Activated CD4-positive, alpha-beta T cell treated with anti-CD3 and anti-CD28 coated beads, Interleukin-2, amount 50 U/mL, for 24 hours (primary cell): ENCODE measurements around the gene TRIM28.

ENCODE experiments used
- DNase-seq, 2 donors: peaks; one replicate each; pipeline ENCODE4 v3.0.0-alpha.2; 2020; ENCODE audit warnings: low read depth in 1 of 2, low spot score in 1 of 2

The TRIM28 gene

DNA sequence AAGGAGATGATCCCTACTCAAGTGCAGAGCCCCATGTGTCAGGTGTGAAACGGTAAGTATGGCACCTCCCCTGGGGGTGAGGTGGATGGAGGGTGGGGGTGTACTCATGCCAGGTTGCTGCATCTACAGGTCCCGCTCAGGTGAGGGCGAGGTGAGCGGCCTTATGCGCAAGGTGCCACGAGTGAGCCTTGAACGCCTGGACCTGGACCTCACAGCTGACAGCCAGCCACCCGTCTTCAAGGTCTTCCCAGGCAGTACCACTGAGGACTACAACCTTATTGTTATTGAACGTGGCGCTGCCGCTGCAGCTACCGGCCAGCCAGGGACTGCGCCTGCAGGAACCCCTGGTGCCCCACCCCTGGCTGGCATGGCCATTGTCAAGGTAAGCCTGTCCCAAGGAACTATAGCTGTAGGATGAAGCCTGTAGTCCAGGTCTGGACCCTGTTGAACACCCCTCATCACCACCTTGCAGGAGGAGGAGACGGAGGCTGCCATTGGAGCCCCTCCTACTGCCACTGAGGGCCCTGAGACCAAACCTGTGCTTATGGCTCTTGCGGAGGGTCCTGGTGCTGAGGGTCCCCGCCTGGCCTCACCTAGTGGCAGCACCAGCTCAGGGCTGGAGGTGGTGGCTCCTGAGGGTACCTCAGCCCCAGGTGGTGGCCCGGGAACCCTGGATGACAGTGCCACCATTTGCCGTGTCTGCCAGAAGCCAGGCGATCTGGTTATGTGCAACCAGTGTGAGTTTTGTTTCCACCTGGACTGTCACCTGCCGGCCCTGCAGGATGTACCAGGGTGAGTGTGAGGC lies 5.2 kb downstream of the TRIM28 start:
- DNase-seq = no peak

DNA sequence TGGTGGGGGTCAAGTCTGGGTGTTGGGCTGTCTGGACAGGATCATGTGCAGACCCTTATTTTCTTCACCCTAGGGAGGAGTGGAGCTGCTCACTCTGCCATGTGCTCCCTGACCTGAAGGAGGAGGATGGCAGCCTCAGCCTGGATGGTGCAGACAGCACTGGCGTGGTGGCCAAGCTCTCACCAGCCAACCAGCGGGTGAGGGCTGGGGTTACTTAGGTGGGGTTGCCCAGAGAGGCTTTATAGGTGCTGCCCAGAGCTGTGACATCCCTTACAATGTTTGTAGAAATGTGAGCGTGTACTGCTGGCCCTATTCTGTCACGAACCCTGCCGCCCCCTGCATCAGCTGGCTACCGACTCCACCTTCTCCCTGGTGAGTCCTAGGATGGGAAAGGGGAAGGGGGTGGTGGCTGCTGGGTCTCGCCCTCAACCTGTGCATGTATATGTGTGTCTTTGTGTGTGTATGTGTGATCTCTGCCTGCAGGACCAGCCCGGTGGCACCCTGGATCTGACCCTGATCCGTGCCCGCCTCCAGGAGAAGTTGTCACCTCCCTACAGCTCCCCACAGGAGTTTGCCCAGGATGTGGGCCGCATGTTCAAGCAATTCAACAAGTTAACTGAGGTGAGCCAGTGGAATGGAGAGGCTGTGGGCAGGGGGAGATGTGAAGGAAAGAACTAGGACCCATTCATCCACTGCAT lies 5.9 kb downstream of the TRIM28 start:
- DNase-seq = no peak

DNA sequence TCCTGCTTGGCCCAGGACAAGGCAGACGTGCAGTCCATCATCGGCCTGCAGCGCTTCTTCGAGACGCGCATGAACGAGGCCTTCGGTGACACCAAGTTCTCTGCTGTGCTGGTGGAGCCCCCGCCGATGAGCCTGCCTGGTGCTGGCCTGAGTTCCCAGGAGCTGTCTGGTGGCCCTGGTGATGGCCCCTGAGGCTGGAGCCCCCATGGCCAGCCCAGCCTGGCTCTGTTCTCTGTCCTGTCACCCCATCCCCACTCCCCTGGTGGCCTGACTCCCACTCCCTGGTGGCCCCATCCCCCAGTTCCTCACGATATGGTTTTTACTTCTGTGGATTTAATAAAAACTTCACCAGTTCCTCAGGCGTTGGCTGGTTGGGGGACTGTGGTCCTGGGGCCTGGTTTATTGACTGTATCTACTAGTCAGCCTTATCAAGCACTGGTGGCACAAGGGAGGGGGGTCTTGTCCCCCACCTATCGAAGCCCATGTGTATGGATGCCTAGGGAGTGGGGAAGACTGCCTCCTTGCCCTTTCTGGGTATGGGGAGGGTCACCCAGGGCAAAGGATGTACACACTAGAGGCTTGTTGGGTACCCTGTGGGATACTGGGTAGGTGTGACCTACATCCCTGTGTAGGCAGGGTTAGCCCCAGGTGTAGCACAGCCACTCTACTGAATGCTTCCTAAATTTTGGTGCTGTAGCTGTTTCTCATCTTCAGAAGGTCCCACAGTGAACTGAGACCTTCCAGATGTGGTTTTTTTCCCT lies 6.7 kb downstream of the TRIM28 start:
- no peak for DNase-seq

DNA sequence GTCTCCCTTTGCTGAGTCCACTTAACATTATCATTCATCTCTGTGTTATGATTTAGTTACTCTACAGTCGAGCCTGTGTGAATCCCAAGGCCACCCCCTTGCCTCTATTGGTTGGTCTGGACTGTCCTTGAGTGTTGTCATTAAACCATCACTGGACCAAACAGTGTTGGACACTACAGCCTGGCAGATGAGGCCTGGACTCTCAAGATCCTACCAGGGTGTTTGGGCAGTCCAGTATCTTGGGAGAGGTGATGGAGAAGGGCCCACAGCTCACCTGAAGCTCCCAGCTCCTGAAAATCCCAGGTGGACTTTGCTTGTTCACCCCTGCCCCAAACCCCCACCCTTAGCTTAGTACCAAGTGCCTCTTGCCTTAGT lies 7.2 kb downstream of the TRIM28 start:
- DNase-seq = no peak

DNA sequence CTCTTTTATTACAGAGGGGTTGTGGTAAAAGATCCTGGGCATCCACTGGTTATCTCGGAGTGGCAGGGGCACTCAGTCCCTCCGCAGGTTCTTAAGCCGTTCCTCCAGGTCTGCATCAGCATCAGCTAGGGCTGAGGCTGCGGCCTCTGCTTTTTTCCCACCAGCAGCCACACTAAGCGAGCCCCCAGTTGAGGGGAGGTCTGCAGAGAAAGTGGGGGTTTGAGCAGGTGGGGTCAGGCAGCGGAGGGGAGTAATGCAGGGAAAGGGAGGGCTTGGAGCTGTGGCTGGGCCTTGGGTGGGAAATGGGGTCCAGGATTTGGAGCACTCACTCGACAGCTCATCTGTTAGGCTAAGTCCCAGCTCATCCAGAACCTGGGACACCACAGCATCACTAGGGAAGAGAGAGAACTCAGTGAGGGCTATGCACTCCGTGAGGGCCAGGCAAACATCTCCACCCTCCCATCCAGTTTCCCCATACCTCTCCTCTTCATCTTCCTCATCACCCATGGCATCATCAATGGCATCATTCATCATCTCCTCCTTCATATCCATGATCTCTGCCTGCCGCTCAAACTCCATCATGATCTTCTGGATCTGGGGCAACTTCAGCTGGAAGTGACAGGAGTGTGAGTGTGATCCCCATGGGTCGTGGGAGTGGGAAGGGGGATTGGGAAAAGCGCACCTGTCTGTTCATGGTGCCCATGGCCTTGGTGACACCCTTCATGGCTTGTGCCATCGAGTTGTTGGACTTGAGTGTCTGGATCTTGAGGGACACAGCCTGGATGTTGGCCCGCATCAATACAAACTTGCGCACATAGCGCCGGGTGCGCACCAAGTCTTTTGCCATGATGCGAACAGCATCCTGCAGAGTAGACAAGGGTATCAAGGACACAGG lies 8.0 kb downstream of the TRIM28 start:
- DNase-seq = no peak

DNA sequence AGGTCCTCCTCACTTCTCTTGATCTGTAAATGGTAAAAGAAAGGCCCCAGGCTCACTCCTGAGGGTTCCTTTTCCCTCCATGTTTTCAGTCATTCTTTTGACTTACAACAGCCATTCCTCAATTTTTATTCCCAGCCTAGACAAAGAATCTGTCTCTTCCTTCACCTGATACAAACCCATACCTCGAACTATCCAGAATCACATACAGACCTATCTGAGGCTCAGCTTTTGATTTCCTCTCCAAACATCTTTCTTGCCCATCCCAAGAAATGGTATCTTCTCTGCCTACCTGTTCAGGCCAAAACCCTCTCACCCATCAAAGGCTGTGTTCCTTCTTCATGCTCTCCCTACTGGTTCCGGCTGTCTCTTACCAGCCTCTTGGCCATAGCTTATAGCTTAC lies 8.8 kb downstream of the TRIM28 start:
- no peak for DNase-seq

DNA sequence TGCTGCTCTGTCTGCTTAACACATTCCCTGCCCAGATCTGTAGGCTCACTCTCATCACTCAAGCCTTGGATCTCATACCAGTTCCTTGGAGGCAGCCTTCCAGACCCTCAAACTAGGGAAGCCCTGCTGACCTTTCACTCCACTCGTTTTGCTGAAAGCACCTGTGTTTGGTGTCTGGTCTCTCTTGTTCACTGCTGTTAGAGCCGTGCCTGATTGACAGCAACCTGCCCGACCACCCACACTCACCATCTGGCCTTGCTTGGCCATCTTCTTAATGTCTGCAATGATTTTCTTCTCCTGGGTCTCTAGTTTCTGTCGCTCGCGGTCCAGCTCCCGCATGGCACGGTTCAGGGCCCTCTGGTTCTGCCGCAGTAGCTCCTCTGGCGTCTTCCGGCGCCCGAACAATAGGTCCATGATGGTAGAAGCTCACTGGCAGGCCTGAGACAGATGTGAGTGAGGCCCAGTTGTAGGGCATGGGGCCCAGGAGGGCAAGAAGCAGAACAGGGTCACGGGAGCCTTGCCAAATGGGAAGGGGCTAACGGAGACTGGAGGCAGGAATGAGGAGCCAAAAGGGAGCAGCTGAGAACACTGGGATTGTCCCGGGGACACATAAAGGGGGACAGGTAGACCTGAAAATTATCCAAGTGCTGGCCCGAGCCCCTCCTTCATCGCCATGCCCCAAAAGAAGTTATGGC lies 10.1 kb downstream of the TRIM28 start:
- no peak for DNase-seq

DNA sequence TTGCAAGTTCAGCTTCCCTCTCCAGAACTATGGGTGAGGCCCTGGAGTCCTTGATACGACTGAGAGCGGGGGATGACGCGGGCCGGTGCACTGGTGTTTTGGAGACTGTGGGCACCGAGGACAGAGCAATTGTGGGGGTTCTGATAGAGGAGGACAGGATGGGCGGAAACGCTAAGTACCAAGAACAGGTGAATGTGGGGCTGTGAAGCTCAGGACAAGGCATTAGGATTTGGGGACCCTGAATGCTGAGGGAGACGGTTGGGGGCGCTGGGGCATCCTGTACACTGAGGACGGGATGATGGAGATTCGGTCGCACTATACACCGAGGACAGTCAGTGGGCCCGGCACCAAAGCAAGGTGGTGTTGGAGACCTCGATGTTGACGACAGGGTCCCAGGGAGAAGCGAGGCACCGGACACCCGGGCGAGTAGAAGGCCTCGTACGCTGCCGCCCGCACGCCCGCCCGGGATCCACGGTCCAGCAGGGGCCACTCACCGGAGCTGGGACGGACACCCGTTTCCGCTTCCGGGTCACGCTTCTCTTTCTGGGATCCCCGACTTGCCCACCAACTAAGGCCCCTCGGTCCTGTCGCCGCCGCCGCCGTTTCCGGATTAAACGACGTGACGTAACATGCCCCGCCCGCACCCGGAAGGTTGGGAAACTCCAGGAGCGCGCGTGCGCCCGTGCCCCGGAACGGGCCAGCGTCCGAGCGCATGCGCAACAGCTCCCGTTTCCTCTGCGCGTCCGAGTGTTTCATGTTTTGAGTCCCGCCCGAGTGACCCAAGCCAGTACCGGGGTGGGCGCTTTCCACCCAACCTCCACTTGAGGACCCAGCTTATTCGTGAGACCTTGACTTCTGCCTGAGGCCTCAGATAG lies 10.9 kb downstream of the TRIM28 start, which contains the start of gene CHMP2A:
TSS of gene CHMP2A (minus strand) at position 612 of the 875 bp plus-strand sequence. CDS start 893 bp downstream, outside the sequence.
- peak; percentile 96 to 98 for DNase-seq

DNA sequence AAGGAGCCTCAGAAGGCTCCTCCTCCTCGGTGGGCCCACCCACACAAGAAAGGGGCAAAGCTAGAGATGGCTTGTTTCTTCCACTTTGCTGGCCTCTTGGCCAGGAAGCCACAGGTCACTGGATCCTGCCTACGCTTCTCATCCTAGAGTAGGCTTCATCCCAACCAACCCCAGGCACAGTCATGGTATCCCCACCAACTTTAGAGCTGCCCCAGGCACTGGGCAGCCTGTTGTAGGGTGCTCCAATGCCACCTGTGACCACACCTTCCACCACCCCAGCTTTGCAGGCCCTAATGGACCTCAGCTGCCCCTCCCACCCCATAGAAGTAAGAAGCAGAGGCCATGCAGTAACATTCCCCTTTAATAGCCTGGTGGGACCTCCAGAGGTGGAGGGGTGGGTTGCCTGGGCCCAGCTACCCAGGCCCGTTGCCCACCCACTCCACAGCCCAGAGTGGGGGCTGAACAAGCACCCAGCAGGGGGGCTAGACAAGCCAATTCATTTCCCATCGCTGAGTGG lies 11.6 kb downstream of the TRIM28 start:
- no peak for DNase-seq

DNA sequence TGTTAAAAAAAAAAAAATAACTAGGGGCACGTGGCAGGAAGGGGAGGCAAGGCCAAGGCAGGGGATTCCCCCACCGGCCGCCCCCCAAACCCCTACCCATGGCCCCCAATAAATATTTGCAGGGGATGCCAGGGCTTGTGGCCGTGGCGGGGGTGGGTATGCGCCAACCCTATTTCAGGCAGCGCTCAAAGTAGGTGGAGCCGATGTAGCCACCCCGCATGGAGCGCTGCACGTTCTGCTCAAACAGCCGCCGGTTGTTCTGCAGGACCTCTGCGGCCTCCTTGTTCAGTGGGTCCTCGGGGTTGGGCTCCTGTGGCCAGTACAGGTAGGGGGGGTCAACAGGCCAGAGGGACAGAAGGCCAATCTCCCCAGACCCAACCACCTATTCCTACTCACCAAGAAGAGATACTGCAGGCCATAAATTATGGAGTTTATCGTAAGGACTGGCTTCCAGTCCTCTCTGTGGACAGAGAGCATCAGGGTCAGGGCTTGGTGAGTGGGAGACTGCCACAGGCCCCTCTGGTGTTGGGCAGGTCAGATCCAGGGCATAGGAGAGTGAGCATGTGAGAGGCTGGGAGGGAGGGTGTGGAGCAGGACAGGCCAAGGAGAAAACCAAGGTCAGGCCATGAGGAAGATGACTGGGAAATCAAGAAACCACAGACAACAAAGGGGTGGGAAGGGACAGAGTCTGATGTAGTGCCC lies 12.2 kb downstream of the TRIM28 start:
- DNase-seq = no peak

DNA sequence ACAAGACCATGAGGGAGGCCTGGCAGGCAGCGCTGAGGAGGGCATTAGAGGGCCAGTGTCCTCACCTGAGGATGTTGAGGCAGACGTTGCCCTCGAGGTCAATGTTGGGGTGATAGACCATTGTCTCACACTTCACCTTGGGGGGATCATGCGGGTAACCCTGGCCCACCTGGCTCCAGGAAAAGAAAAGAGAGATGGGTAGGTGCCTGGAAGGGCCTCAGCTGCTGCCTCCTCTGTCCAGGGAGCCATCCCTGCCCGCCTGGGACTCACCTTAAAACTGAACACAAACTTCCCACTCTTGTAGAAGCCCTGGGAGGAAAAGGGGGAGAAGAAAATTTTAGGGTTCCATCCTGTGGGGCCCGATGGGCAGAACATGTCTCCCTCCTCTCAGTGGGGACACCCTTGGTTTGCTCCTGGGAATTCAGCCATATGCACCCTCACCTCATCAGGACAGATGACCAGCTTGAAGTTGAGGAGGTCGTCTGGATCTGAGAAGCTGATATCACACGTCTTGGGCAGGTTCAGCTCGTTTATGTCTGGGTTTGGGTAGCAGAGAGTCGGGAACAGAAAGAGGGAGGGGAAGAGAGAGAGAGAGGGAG lies 12.9 kb downstream of the TRIM28 start:
- no peak for DNase-seq

DNA sequence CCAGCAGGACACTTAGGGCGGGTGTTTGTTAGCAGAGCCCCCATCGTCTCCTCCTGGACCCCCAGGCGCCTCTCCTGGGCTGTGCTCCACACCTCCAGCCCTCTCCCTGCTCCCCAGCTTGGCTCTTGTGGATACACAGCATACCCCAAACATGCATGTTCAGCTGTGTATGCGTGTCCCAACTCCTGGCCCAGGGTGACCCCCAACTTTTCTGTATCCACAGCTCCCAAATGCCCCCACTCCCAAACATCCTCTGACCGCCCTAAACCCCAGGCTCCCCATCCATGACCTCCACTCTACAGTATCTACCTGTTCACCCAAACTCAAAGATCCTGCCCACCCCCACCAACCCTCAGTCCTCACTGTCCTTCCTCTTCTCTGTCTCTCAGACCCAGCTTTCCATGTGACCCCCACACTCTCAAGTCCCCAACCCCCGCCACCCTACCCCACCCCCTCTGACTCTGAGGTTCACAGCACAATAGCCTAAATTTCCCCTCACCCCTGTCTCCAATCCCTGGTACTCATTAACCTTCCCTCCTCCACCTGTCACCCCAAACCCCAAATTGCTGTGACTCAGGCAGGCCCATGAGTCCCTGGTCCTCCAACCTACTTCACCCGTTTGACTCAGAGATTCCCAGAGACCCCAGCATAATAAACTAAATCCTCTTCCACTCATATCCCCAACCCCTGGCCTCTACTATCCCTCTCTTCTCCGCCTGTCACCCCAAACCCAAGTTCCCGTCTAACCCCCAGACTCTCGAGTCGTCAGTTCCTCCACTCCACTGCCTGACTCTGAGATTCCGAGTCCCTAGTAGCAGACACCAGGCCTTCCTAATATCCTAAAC lies 13.6 kb downstream of the TRIM28 start:
- no peak for DNase-seq

DNA sequence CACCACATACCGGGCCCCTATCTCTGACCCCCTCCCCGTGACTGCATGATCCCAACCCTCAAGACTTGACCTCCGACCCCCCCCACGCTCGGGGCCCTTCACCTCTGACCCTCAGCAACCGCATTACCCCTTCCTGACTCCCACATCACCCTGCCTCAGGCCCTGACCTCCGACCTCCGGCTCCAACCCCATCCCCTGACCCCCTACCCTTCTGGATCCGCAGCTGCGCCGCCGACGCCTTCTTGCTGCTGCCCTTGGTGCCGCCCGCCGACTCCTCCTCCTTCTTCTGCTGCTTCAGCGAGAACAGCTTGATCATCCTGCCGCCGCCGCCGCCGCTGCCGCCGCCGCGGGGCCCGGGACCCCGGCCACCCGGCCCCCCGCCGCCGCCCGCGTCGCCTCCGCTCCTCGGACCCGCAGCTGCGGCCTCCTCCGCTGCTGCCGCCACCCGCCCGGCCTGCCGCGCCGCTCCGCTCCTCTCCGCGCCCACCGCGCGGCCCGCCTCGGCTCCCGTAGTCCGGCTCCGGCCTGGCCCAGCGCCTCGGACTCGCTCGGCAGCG lies 14.3 kb downstream of the TRIM28 start, which contains the start of gene UBE2M:
TSS of gene UBE2M (minus strand) at position 546 of the 557 bp plus-strand sequence. CDS start at position 316, 230 bp downstream.
- no peak for DNase-seq

DNA sequence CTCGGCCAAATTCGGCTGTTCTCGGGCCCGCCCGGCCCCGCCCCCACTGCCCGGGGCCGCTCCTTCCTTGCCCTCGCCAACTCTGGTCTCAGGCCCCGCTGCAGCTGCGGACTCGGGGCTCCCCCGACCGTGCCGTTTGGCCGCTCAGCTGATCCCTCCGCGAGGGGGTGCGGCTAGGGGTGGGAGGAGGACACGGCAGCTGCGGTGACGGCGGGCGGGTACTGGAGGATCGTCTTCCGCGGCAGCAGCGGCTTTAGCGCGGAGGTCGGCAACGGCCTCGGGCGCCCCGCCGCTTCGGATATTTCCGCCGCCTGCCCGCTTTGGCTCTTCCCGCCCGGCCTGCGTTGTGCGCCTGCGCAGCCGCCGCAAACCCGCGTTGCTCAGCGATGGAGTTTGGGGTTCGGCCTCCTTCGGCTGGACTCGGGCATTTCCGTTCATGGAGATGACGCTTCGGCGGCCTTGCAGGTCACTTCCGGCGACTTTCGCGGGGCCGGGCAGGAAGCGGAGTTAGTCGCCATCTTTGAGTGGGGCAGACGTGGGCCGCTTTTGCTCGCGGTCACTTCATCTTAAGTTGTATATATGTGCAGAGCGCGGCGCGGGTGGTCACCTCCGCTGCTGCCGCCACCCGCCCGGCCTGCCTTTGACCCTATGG lies 14.9 kb downstream of the TRIM28 start:
- peak; percentile 96 to 99 for DNase-seq

DNA sequence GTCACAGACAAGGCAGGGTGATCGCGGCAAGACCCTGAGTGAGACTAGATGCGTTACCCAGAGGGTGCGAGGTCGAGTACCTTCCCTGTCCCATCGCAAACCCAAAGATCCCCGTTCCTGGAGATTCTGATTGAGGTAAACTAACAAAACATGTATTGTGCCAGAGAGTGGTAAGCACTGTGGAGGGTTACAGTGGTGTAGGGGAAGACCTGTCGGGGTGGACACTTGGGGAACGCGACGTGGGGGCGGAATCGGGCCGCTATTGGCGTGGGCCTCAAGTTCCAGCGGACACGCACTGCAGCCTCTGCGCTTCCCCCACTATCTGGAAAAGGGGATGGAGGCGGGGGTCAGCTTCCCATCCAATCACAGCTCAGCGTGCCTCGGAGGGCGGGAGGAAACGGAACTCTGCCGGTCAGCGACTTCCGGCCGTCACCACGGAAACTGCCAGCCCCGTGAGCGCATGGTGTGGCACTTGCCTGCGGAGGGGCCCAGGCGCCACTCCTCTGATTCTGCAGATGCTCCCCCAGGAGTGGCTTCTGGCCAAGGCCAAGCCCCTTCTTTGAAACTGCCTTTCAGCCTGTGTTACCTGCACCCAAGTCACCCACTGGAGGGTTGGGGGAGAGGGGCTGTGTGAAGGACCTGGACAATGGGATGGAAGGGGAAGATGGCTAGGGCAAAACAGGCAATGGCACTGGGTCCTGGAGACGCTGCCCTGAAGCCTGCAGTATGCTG lies 15.6 kb downstream of the TRIM28 start:
- DNase-seq = peak in 1 of 2 donors; percentile 72
